ENCODE data around the gene DLG1.

Gene DLG1

DNA sequence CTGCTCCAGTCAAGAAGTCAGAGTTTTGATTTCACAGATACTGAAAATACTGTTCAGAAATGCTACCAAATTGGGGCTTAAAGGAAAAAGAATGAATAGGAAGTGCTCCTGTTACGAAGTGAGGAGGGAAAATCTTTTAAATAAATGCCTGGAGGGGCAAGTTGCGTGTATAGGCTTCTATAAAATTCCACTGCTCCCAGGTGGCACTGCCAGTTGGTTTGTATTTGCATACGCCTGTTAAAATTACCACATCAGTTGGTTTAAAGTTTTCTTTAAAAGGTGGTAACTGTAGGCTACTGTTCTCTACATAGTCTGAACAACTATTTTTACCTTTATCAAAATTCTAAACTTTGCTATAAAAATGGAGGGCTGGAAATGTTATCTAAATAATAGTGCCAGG is 123.5 kb downstream of the DLG1 start:
- no peak for DNase-seq (ENCODE audit: low read depth in 2 of 2)

DNA sequence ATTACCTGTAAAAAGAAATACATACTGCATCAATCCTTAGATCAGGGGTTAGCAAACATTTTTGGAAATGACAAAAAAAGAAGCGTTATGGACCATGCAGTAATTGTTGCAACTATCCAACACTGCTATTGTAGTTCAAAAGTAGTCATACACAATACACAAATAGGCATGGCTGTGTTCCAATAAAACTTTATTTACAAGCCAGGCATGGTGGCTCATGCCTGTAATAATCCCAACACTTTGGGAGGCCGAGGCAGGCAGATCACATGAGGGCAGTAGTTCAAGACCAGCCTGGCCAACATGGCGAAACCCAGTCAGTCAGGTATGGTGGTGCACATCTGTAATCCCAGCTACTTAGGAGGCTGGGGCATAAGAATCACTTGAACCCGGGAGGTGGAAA is 124.8 kb downstream of the DLG1 start:
- no peak for DNase-seq (ENCODE audit: low read depth in 2 of 2)

DNA sequence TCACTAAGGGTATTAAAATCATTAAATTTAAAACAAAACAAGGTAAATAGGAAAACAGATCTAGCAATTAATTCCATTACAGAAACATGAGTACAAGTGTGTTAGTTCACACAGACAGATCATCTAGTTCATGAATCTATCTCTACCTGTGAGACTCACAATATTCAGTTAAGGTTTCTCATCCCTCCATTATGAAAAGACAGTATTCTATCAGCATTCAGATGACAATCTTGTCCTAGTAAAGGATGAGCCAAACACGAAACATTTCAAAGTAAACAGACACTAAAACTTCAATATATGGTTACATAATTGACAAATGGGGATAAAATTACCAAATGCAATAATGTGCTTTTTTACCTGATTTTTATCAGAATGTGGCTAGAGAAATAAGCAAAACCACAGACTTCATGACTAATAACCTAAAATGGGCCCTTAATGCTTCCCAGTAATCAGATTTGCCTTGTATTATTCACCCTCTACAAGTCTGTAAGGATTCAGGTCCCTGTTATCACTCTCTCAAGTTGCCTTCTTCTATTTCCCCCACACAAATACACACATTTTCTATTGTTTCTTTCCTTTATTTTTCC is 126.8 kb downstream of the DLG1 start:
- no peak for DNase-seq (ENCODE audit: low read depth in 2 of 2)

DNA sequence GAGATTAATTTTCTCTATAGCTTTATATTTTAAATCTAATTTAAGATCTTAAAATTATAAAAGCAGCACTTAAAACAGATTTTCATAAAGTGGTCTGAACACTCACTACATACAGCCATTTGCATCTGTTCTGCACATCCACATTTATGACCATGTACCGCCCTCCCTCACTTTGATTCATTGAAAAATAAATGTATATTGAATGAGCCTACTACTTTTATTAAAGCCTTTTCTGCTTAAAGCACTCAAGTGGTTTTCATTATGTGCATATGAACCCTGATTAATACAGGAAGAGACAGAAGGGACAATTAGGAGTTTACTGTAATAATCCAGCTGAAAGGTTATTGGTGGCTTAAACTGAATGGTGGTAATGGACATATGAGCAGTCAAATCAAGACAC is 129.4 kb downstream of the DLG1 start:
- no peak for DNase-seq (ENCODE audit: low read depth in 2 of 2)

DNA sequence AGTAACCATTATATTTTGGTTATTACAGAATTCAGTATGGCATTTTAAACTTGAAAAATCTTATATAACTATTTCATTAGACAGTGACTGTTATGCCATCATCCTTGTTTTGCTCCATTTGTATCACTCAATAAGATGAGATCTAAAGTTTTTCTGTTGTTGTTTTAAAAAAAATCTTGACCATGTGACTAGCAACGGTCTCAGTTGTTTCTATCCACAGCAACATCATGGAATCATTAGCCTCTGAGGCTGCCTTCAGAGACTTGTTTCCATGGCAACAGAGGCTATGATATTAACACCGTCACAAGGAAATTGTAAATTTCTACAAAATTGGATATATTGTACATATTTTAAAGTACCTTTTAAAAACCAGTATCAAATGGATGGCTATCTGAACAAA is 129.8 kb downstream of the DLG1 start:
- DNase-seq (ENCODE audit: low read depth in 2 of 2): no peak

DNA sequence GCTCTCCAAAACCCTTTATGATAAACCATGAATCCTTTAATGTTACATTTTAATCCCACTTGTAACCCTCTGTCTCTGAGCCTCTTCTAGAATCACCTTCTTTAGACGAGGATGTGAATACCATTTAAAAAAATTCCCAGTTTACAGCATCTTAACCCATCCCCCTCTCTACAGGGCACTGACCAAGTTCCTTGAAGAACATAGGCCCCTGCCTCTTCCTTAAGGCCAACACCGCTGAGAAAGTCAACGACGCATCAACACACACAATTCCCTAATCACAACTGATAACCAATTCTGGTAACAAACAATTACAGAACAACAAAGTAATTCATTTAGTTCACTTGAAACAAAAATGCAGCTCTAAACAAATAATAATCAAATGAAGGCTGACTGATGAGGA is 130.3 kb downstream of the DLG1 start:
- DNase-seq (ENCODE audit: low read depth in 2 of 2): no peak

DNA sequence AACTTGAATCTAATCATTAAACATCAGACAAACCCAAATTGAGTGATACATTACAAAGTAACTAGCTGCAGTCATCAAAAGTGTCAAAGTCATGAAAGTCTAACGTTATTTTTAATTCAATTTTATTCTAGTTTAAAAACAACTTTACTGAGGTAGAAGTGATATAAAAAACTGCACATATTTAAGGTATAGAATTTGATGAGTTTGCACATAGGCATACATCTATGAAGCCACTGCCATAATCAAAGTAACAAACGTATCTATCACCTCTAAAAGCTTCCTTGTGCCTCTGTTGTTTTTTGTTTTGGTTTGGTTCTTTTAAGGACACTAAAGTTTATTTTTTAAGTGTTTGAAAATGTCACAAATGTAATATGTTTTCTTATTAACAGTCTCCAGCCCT is 130.9 kb downstream of the DLG1 start:
- DNase-seq (ENCODE audit: low read depth in 2 of 2): no peak

DNA sequence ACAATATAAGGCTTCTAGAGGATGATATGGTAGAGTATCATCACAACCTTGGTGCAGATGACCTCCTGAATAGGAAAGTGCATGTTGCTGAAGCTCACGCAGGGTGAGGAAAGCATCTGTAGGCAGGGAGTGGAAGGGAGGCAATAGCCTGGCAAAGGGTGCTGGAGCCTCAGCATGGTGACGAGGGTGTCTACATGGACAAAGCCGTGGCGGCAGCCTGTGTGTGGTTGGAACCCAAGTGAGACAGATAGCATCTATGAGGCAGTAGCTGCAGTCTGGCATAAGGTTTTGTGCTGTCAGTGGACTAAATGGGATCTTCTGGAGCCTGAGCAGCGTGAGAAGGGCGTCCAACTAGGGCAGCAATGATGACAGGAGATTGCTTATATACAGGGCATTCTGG is 132.5 kb downstream of the DLG1 start:
- no peak for DNase-seq (ENCODE audit: low read depth in 2 of 2)

DNA sequence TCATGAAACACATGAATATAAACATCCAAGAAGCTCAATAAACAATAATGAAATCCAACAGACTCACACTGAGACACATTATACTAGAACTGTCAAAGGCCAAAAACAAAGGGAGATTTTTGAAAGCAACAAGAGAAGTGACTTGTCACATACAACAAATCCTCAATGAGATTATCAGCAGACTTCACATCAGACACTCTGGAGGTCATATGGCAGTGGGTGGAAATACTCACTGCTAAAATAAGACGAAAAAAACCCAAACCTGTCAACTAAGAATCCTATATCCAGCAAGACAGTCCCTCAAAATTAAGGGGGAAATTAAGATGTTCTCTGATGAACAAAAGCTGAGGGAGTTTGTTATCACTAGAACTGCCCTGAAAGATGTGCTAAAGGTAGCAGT is 143.4 kb downstream of the DLG1 start:
- DNase-seq (ENCODE audit: low read depth in 2 of 2): no peak

DNA sequence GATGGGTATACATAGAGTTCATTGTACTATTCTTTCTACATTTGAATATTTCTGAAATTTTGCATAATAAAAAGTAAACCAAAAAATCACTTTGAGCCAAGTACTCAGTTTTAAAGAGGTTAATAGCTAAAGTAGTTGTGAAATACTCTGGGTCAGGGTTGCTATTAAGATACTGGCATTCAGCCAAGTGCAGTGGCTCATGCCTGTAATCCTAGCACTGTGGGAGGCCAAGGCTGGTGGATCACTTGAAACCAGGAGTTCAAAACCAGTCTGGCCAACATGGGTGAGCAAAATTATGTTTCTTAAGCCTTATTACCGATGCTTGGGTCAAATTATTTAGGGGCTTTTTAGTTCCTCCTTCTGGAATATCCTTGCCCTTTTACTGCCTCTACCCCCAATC is 146.8 kb downstream of the DLG1 start:
- no peak for DNase-seq (ENCODE audit: low read depth in 2 of 2)

DNA sequence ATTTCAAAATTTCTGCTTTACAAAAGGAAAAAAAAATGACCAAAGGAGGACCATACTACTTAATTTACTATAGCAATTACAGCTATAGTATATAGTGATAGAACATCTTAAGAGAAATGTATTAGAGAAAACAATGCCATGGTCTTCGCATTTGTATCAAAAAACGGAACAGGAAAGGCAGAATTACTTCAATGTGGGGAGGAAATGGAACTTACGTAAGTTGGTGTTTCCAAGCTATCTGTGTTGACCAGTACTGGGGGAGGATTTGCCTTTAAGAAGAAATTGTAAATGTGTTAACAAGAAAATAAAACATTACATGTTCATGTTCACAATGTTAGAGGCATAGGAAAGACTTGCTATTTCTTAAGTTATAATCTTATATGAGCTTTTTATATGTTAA is 148.9 kb downstream of the DLG1 start:
- DNase-seq (ENCODE audit: low read depth in 2 of 2): no peak

DNA sequence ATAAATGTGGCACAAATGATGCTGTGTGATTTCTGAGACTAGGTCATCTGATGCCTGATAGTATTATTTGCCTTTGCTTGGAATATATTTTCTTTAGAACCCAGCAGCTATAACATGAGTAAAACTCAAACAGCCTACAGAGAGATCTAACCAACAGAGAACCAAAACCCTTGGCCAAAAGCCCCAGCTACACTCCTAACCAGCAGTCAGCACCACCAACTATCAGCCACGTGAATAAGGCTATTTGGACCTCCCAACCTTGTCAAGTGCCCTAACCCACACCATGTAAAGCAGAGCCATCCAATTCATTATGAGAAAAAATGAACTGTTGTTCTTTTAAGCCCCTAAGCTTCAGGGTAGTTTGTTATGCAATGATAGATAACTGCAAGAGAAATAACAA is 154.2 kb downstream of the DLG1 start:
- DNase-seq (ENCODE audit: low read depth in 2 of 2): no peak

DNA sequence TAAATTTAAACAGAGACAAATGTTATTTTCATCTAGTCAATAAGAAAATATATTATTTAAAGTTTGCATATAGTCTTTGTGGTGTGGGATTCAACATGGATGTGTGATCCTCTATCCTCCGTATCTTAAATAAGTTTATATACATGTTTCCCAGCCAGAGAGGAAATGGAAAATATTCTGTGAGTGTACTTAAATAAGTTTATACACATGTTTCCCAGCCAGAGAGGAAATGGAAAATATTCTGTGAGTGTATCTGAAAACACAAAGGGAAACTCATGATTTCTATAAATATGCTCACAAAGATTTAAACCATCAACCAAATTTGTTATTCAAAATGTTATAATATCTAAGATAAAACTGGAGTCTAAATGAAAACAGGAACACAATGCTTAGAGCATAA is 158.8 kb downstream of the DLG1 start:
- no peak for DNase-seq (ENCODE audit: low read depth in 2 of 2)

DNA sequence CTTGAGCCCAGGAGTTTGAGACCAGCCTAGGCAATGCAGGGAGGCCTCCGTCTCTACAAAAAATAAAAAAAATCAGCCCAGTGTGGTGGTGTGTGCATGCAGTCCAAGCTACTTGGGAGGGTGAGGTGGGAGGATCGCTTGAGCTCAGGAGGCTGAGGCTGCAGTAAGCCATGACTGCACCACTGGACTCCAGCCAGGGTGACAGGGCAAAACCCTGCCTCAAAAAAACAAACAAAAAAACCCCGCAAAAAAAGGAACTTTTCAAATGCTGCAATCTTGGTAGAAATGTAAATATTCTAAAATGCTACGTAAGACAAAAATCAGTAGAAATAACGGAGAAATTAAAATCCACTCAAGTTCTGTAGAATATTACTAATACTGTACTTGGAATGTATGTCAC is 160.7 kb downstream of the DLG1 start:
- no peak for DNase-seq (ENCODE audit: low read depth in 2 of 2)

DNA sequence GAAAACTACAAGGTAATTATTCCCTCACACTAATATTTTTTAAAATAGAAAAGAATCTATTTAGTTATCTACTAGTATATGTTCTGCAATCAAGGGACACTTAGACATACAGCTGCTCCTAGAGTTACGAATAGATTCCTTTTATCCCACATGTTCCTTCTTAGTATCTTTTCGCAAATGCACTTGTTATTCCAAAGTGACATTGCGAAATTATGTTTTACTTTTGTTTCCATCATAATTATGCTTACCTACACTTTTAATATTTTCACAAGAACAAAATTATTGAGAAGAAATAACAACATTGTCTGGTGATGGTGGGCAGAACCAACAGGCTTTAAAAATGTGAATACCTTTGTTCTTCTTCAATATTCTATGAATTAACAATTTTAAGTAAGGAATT is 161.7 kb downstream of the DLG1 start:
- no peak for DNase-seq (ENCODE audit: low read depth in 2 of 2)

DNA sequence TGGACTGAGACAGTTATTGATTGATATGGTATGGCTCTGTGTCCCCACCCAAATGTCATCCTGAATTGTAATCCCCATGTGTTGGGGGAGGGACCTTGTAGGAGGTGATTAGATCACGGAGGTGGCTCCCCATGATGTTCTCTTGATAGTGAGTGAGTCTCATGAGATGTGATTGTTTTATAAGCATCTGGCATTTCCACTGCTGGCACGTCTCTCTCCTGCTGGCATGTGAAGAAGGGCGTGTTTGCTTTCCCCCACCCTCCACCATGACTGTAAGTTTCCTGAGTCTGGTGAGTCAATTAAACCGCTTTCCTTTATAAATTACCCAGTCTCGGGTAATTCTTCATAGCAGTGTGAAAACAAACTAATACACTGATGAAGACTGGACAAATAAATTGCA is 163.2 kb downstream of the DLG1 start:
- no peak for DNase-seq (ENCODE audit: low read depth in 2 of 2)

DNA sequence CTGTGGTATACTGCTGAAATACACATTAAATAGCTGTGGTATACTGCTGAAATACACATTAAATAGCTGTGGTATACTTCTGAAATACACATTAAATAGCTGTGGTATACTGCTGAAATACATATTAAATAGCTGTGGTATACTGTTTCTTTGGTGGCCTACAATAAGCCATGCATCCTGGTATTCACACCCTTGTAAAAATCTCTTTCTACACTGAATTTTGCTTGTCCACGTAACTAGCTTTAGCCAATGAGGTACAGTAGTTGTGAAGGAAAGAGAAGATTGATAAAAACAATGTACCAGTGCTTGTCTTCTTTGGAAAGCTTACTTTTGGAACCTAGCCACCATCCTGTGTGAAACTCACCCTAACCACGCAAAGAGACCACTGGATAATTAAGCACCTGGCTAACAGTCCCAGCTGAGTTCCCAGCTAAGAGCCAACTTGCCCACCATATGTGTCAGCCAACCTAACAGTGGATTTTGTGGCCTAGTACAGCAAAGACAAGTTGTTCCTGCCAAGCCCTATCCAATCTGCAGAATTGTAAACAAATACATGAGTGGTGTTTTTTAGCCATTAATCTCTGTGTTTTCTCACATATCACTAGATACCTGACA is 165.4 kb downstream of the DLG1 start:
- no peak for DNase-seq (ENCODE audit: low read depth in 2 of 2)

DNA sequence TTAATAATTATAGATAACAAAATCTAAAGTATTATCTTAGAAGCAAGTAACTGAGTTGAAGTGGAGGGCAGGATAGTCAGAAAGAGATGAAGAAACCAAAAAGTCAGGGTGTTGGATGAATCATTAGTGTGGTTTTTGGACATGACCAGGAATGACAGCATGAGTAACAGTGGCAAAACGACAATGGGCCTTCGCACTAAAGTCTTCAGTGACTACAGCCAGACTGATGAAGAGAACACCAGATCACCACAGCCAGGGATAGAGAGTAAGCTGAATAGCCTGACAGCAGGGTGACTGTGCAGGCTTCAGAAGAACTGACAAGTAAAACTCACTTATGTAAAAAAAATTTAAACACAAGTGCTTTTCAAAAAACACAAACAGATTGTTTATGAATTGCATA is 172.8 kb downstream of the DLG1 start:
- DNase-seq (ENCODE audit: low read depth in 2 of 2): no peak

DNA sequence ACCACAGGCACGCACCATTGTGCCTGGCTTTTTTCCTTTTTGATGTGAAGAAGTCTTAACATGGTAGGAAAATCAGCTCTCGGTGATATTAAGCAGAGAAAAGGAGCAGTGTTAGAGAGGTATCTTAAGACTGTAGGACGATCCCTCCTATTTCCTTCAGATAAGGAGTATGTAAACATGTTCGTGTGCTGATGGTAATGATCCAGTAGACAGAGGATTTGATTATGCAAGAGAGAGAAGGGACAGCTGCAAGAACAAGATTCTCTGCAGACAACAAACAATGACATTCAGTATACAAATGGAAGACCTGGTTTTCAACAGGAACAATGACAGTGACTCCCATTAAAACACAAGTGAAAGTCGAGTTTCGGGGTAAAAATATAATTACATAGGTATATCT is 173.7 kb downstream of the DLG1 start:
- DNase-seq (ENCODE audit: low read depth in 2 of 2): no peak

DNA sequence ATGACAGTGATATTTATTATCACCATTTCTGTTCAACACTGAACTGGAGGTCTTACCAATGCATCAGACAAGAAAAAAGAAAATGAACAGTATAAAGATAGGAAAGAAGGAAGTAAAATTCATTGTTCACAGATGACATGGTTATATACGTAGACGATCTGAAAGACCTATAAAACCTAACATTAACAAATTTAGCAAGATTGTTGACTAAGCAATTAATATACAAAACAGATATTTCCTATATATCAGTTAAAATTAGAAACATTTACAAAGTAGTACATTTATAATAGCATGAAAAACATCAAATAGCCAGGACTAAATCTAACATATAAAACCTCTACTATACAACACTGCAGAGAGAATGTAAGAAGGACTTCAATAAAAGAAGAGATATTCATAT is 176.0 kb downstream of the DLG1 start:
- no peak for DNase-seq (ENCODE audit: low read depth in 2 of 2)

DNA sequence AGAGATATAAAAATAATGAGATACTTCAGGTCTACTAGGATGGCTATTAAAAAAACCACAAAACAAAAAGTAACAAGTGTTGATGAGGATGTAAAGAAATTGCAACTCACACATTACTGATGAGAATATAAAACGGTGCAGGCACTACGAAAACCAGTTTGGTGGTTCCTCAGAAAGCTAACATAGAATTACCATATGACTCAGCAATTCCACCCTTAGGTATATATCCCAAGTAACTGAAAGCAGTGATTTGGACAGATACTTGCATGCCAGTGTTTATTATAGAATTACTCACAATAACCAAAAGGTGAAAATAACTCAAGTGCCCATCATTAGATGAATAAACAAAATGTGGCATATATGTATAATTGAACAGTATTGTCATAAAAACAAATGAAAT is 181.3 kb downstream of the DLG1 start:
- DNase-seq (ENCODE audit: low read depth in 2 of 2): no peak

DNA sequence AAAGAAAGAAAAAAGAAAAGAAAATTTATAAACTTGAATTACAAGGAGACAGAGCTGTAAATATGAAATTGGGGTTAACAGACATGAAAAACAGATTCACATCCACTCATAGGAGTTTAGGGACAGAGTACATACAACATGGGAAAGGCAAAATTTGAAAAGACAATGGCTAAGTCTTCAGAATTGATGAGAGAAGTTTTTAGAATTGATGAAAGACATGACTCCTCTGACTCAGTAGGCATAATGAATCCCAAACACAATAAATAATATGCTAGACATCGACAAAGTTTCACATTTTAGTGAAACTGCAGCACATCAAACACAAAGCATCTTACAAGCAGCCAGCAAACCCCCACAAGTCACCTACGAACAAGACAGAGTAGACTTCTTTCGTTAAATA is 184.4 kb downstream of the DLG1 start:
- DNase-seq (ENCODE audit: low read depth in 2 of 2): no peak

DNA sequence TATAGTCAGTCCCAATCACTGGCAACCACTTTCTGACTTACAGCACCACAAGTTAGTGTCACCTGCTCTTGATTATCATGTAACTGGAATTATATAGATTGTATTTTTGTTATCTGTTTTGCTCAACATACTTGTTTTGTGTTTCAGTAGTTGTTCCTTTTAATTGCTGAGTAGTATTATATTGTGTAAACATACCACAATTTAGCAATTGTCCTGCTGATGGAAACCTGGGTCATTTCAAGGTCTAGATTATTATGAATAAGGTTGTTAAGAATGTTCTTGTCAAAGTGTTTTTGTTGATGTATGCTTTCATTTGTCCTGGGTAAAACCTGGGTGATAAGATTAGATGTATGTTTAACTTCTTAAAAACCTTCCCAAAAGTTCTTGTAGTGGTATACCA is 186.7 kb downstream of the DLG1 start:
- no peak for DNase-seq (ENCODE audit: low read depth in 2 of 2)

DNA sequence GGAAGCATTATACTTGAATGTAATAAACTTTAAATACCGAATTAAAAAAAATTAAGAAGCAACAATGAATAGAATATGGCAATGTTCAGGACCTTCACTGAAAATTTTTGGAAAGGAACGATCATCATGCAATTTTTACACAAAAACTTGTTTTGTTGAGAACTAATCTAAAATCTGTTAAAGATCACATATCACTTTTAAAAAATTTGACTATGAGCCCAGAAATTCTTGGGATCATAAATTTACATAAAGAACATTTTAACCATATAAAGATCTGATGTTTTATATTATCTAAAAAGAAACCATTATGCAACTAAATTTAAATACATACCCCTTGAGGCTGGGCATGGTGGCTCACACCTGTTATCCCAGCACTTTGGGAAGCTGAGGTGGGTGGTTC is 192.6 kb downstream of the DLG1 start:
- DNase-seq (ENCODE audit: low read depth in 2 of 2): no peak
